ENCODE measurements around the gene TCF7L1.

DNA sequence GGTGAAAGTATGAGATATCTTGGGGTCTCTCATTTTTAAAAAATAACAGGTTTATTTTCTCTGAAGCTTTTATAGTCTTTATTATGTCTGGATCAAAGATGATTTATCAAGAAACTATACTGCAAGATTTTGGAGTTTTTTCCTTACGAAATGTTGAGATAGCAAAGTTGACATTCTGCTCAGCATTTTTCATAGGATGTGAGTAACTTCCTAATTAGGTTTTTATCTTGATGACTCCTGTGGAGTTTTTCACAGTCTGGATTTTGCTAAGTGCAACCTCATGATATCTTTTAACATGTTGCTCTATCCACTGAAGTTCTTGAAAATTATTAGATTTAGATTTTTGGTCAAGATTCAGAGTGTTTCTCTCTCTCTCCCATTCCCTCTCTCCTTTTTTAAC lies 17.8 kb downstream of the TCF7L1 start:
- TF ChIP-seq CTCF (IDR thresholded peaks at IDR 0.05) (no peak), POLR2AphosphoS5 (IDR thresholded peaks at IDR 0.05; ENCODE audit: low read depth, low read length) (no peak), SIN3A (IDR thresholded peaks at IDR 0.05; ENCODE audit: borderline replicate concordance, insufficient read depth, low read depth, low read length) (no peak)
- TF ChIP-seq, protein P1, sequence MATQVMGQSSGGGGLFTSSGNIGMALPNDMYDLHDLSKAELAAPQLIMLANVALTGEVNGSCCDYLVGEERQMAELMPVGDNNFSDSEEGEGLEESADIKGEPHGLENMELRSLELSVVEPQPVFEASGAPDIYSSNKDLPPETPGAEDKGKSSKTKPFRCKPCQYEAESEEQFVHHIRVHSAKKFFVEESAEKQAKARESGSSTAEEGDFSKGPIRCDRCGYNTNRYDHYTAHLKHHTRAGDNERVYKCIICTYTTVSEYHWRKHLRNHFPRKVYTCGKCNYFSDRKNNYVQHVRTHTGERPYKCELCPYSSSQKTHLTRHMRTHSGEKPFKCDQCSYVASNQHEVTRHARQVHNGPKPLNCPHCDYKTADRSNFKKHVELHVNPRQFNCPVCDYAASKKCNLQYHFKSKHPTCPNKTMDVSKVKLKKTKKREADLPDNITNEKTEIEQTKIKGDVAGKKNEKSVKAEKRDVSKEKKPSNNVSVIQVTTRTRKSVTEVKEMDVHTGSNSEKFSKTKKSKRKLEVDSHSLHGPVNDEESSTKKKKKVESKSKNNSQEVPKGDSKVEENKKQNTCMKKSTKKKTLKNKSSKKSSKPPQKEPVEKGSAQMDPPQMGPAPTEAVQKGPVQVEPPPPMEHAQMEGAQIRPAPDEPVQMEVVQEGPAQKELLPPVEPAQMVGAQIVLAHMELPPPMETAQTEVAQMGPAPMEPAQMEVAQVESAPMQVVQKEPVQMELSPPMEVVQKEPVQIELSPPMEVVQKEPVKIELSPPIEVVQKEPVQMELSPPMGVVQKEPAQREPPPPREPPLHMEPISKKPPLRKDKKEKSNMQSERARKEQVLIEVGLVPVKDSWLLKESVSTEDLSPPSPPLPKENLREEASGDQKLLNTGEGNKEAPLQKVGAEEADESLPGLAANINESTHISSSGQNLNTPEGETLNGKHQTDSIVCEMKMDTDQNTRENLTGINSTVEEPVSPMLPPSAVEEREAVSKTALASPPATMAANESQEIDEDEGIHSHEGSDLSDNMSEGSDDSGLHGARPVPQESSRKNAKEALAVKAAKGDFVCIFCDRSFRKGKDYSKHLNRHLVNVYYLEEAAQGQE (IDR thresholded peaks at IDR 0.05; ENCODE audit: insufficient read depth in 1 of 2, low read depth in 2 of 2, low read length in 1 of 2), result no peak

All from Panc1 (cell line).